BJ (cell line): ENCODE data around the gene FARP2. TPM values are rescaled to one million over a fixed set of nuclear protein-coding genes. Genes with fewer than 3 reads are reported as not detected.
"Not testable (repeated sequence)": the region's sequence is repeated elsewhere in the genome, so short reads cannot be mapped to it uniquely, and the experiment has no call there.

Experiments
- CTCF ChIA-PET: fragments of 350-600 bp; formaldehyde crosslinking; extraction: SDS; loops from one replicate; lab custom pipeline; 2021; ENCODE audit warnings: antibody characterized with exemption, inconsistent platforms; lab: Yijun Ruan, JAX
- POLR2A ChIA-PET: fragments of 300-600 bp; sonication (Branson Sonifier 250); formaldehyde crosslinking; extraction: SDS; loops from one replicate; lab custom pipeline; 2021; ENCODE audit warnings: antibody characterized with exemption; lab: Charles Lee
- DNase-seq: peaks from one replicate; pipeline ENCODE4 v3.0.0-alpha.2; 2011; ENCODE audit warnings: low read depth
- H3K27me3 ChIP-seq: 2 replicates; pipeline ENCODE4 v1.6.0; 2011; ENCODE audit warnings: low read length; ENCODE audit not compliant: control insufficient read depth, insufficient read depth
- H3K36me3 ChIP-seq: 2 replicates; pipeline ENCODE4 v1.5.1; 2011; ENCODE audit warnings: low read length; ENCODE audit not compliant: control insufficient read depth, insufficient read depth
- H3K4me3 ChIP-seq: 2 replicates; pipeline ENCODE4 v1.5.1; 2011; ENCODE audit warnings: low read depth, mild to moderate bottlenecking, control low read depth, low read length
- CTCF ChIP-seq: IDR thresholded peaks from 2 replicates; pipeline ENCODE4 v1.5.1; 2011; ENCODE audit warnings: low read depth, mild to moderate bottlenecking, control low read depth, inconsistent platforms, low read length, moderate library complexity; ENCODE audit not compliant: insufficient read depth
- polyA plus RNA-seq: library from polyadenylated mRNA; depleted of rRNA; stranded (reverse); fragments of >200 nt; gene quantifications from 2 replicates; pipeline ENCODE4 v1.2.3, GENCODE V29; 2011

The FARP2 gene
- polyA plus RNA-seq, 1 experiment = 28.7 TPM

DNA sequence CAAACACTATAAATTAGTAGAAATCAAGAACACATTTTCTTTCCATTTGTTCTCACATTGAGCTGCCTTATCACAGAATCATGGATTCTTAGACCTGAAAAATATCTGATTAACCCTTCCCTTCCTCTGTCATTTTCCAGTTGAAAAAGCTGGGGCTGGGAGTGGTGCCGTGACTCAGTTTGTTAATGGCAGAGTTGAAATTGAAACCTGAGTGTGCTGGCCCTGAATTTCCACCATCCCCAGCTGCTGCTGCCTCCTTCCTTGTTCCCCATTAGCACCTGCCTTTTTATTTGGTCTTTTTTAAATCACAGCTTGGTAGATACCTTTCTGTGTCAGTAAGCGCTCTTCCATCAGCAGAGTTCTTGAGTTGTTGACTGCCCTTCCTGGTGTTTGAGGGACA lies 10.6 kb downstream of the FARP2 start:
- H3K4me3 ChIP-seq = no peak overlapping the region
- no peaks in the 10 kb centered on the region for H3K36me3 ChIP-seq
- DNase-seq = no peak
- no peaks in the 10 kb centered on the region for H3K27me3 ChIP-seq
- ChIA-PET POLR2A (no interaction called here), CTCF (interaction anchor here (1.1 kb wide), 1 partner anchor 12 kb away, joined by 3 read pairs; no protein-coding TSS in a partner anchor)
- no peak for TF ChIP-seq CTCF

DNA sequence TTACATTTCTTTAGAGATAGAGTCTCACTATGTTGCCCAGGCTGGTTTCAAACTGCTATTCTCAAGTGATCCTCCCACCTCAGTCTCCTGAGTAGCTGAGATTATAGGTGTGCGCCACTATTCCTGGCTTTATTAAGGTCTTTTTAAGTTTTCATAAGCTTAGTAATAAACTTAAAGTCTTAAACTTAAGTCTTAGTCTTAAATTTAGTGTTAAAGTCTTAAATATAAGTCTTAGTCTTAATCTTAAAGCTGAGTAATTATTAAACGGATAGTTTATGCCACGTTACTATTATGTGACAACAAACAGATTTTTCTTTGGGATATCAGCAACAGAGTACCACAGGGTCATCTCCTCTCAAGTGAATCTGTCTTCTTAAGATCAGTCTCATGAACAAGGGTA lies 12.6 kb downstream of the FARP2 start:
- Histone ChIP-seq H3K27me3 (no peaks in the 10 kb centered on the region), H3K4me3 (no peak overlapping the region), H3K36me3 (no peaks in the 10 kb centered on the region)
- ChIA-PET POLR2A (interaction anchor here (0.6 kb wide), 1 partner anchor 30 kb away, joined by 12 read pairs; no protein-coding TSS in a partner anchor), CTCF (no interaction called here)
- DNase-seq = no peak
- no peak for TF ChIP-seq CTCF

DNA sequence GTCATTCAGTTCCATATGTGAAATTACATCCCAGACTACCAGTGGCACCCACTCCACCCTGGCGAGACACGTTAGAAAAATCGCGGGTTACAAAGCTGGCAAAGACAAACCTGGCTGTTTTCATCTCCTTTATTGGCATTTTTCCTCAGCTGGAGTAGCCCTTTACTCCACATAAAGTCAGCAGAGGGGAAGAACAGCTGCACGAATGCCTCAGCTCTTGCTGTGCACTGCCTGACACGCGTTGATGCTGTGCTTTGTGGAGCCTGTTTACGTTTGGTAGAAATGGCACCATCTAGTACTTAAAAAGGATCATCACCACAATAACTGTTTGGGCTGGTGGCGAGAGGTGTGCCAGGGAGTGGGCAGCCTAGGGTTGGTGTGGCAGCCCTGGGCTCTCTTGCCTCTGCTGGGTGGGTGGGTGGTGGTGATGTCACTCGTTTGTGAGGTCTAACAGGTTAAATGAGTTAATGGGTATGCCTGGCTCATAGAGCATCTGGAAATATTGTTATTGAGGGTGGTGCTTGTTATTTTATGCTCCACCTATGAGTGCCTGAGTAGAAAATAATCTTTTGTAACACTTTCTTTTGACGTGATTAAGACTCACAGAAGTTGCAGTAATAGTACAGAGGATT lies 16.4 kb downstream of the FARP2 start:
- Histone ChIP-seq H3K27me3 (no peaks in the 10 kb centered on the region), H3K4me3 (no peak overlapping the region), H3K36me3 (peaks cover 4% of the 10 kb centered on the region; the same call in 1 of the 2 replicates)
- no peak for DNase-seq
- TF ChIP-seq CTCF = no peak
- ChIA-PET POLR2A (no interaction called here), CTCF (interaction anchor here (1.3 kb wide), 1 partner anchor 12 kb away, joined by 4 read pairs; no protein-coding TSS in a partner anchor)

GRCh38 chr2:241373446-241373845 lies 17.4 kb downstream of the FARP2 start:
- DNase-seq = no peak
- Histone ChIP-seq H3K4me3 (no peak overlapping the region), H3K27me3 (no peaks in the 10 kb centered on the region), H3K36me3 (peaks cover 4% of the 10 kb centered on the region; the same call in 1 of the 2 replicates)
- TF ChIP-seq CTCF = no peak
- ChIA-PET CTCF (interaction anchor here (1.3 kb wide), 1 partner anchor 11 kb away, joined by 4 read pairs; no protein-coding TSS in a partner anchor), POLR2A (no interaction called here)

- POLR2A ChIA-PET, H3K36me3 ChIP-seq: not testable (repeated sequence)
- CTCF ChIA-PET = interaction anchor here (1.1 kb wide), 1 partner anchor 18 kb away, joined by 3 read pairs; no protein-coding TSS in a partner anchor
These were observed 17.8 kb downstream of the FARP2 start for GRCh38 chr2:241373906-241374305.

More at GRCh38 chr2:241373906-241374305, 17.8 kb downstream of the FARP2 start:
- not testable (repeated sequence) for DNase-seq, H3K27me3 ChIP-seq, H3K4me3 ChIP-seq
